SU-DHL-6 (cell line): ENCODE measurements around the gene MYO1G.

Experiments used
- CTCF ChIP-seq: fragments of 200-600 bp; sonication (generic); IDR thresholded peaks from one replicate; pipeline ENCODE4 v1.5.1; 2017; ENCODE audit warnings: antibody characterized with exemption, mild to moderate bottlenecking, low read length, moderate library complexity; ENCODE audit not compliant: insufficient read depth, poor library complexity, severe bottlenecking
- EZH2phosphoT487 ChIP-seq: fragments of 200-600 bp; sonication (generic), shearing (Covaris generic); conservative IDR thresholded peaks from 2 replicates; pipeline ENCODE4 v1.6.1; 2018; ENCODE audit warnings: mild to moderate bottlenecking, antibody characterized with exemption, low read length, moderate library complexity, mixed read lengths

DNA sequence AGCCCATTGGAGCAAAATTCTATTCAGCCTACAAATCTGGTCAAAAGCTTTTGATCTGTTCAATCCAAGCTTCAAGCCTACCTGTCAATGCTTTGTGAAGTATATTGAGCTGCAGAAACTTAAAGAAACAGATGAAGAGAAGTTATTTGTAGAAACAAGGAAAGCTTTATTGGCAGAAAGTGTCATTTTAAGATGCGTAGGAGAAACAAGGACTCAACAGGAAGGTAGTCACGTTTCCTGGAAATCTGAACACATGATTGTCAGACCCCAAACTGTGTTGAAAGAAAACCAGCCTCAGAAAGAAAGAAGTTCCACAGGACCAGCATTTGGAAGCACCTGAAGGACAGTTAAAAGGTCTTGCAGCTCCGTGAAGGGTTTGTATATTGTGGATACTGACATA lies 58.7 kb downstream of the MYO1G start:
- TF ChIP-seq EZH2phosphoT487 (no peak), CTCF (no peak)
